GM18951 (cell line): ENCODE data around the gene EYA2.
"Not testable (repeated sequence)": the region's sequence is repeated elsewhere in the genome, so short reads cannot be mapped to it uniquely, and the experiment has no call there.

ENCODE experiments used
- POLR2A ChIP-seq: IDR thresholded peaks from 4 replicates; pipeline ENCODE4 v1.6.1; 2011; ENCODE audit warnings: mild to moderate bottlenecking; ENCODE audit not compliant: insufficient read length, insufficient read depth; ENCODE audit errors: extremely low read depth
- in situ Hi-C: fragments of 300-500 bp; cut with MboI; formaldehyde crosslinking; loops from one replicate; pipeline ENCODE4 v1.12.0; 2022; ENCODE audit warnings: low sequenced_read_pairs, mixed read lengths, inconsistent platforms; ENCODE audit not compliant: unreplicated experiment

EYA2 gene

GRCh38 chr20:46875059-46875458 lies 19.6 kb upstream of the EYA2 start:
- no peak for TF ChIP-seq POLR2A
- in situ Hi-C loops: no loop called here

- in situ Hi-C loops: no loop called here
- TF ChIP-seq POLR2A: no peak
Observed at GRCh38 chr20:46879386-46879785, 15.3 kb upstream of the EYA2 start.

DNA sequence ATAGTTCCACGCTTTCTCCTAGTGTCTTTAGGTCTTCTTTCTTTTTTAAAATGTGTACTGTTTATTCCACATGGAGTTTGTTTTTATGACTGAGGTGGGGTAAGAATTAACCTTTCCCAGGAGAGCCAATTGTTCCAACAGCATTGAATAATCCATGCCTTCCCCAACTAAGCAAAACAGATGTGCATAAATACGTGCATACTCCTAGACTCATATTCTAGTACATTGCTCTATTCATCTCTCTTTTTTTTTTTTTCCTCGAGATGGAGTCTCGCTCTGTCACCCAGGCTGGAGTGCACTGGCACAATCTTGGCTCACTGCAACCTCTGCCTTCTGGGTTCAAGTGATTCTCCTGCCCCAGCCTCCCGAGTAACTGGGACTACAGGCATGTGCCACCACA lies 14.7 kb upstream of the EYA2 start:
- in situ Hi-C loops: not testable (repeated sequence)

DNA sequence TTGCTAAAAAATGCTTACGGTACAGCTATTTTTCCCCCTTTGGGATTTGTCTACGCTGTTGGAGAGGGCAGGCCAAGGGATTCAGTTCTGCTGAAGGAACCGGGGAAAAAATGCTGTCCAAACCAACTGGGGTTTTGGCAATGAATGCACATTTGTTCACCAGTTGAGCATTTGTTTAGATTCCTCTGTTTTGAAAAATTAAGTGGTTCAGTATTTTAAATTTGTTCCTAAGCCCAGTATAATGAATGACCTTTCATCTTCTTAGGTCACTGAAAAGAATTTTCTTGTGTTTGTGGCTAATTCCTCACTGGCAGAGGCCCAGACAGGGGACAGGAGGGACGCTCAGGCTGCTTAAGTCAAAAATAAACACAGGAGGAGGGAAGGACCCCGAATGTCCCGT lies 10.8 kb upstream of the EYA2 start:
- no peak for TF ChIP-seq POLR2A
- in situ Hi-C loops: no loop called here

DNA sequence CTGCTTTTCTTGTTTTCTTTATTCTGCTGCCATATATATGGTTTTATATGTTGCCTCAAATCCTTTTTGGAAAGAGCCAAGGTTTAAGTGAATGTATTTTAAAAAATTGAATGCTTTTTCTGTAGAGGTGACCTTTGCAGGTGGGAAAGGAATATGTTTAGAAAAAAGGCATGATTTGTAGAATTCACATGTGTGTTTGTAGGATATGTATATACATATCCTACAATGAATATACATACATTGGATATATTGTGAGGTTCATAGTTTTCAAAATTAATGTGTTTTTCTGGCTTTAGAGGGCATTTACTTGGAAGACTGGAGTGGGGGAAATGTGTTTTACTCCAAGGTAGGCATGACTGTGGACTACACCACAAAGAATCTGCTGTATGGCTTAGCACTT lies 4.0 kb upstream of the EYA2 start:
- in situ Hi-C loops: no loop called here
- no peak for TF ChIP-seq POLR2A

DNA sequence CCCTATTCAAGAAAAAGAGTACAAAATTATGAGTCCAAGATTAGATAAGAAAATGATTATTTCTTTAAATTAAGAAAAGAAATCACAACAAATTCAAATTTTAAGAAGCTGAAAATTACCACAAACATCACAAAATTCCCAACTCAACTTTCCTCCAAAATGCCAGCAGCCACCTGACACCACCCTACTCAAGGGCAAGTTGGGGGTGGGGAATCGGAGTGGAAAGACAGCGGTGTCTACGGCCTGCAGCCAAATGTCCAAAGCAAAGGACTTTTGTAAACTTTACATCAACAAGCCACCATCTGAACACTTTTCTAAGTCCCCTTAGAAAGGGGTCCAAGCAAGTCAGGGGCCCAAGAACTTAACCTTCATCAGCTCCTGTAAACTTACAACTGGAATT lies 1.6 kb upstream of the EYA2 start:
- TF ChIP-seq POLR2A: no peak
- in situ Hi-C loops: no loop called here

GRCh38 chr20:46893877-46894578 lies 615 bp upstream of the EYA2 start:
- TF ChIP-seq POLR2A: no peak
- in situ Hi-C loops: no loop called here

DNA sequence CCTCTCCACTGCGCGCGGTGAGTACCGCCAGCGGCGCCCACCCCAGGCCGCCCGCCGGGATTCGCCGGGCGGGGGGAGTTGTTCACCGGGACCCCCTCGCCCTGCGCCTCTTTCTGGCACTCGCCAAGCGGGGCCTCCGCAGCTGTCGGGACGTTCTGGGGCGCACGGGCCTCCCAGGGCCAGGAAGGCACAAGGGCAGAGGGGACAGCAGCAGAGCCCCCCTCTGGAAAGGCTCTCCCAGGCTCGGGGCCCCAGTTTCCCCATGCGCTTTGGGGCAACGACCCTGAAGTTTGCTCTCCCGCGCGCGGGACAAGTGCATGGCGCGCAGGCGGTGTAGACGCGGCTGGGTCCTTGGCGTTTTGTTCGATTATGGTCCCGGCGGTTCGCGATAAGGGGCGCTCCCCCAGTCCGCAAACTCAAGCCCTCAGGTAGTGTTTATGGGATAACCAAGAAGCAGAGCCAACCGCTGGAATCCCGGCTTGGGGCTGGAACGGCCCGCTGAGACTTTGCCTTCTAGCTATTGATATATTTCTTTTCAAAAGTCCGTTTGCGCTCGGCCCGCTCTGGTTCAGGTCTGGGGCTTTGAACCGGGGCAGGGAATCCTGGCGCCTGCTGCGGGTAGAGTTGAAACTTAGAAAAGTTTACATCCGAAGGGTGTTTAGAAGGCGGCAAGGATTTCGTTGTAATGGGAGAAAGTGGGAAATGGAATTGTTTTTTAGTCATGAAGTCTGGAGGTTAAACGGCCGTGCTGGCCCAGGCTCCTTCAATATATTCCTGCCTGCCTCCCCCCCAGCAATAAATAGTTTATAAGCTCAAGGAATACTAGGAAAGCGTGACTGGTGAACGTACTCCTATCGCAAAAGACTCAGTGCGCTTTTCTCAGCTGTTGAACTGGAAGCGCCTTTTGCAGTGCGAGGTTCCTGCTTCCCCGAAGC lies 595 bp downstream of the EYA2 start:
- in situ Hi-C loops: no loop called here
- TF ChIP-seq POLR2A: no peak

GRCh38 chr20:46895906-46896242 lies 1.2 kb downstream of the EYA2 start:
- in situ Hi-C loops: no loop called here
- TF ChIP-seq POLR2A: no peak

- TF ChIP-seq POLR2A: no peak
- in situ Hi-C loops: no loop called here
Observed at GRCh38 chr20:46897328-46897880, 2.8 kb downstream of the EYA2 start.

- no peak for TF ChIP-seq POLR2A
- in situ Hi-C loops: no loop called here
Observed at GRCh38 chr20:46898423-46898822, 3.8 kb downstream of the EYA2 start.

DNA sequence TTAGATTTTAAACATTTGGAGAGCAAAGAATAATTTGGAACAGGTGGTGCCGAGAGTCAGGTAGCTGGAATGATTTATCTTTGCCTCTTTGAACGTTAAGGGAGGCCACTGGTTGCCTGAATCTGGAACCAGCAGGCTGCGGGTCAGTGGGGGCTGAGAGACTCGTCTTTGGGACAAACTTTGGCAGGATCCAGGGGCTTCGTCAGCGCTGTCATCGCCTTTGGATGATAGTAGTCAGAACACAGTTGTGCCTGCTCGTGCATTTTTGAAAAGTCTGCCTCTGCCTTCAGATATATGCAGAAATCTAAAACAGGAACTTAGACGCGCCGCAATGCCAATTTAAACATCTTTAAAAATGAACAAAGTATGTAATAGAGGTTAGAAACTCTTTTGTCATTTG lies 5.0 kb downstream of the EYA2 start:
- in situ Hi-C loops: no loop called here
- TF ChIP-seq POLR2A: no peak

DNA sequence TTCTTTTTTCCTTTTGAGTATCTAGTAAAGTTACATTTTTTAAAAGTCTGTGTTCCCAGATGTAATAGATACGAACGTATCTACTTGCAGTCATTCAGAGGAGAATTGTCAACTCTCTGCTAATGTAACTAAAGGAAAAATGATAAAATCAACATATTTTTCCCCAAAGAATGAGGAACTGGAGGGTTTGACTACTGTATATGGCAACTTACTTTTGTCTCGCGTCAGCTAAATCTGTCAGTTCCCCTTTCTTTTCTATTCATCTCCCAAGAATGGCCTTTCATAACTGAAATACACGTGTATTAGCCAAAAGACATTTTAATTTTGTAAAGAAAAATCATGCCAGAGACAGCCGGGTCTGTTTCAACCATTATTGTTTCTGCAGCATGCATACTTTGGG lies 5.4 kb downstream of the EYA2 start:
- in situ Hi-C loops: no loop called here
- no peak for TF ChIP-seq POLR2A

- TF ChIP-seq POLR2A: no peak
- in situ Hi-C loops: no loop called here
Observed at GRCh38 chr20:46900826-46901225, 6.2 kb downstream of the EYA2 start.
